ENCODE measurements around the gene DNM1L. TPM values are rescaled to one million over a fixed set of nuclear protein-coding genes. Genes with fewer than 3 reads are reported as not detected.

Gene DNM1L
- total and polyA plus RNA-seq, 10 of the 15 experiments (the other 5 are each of a cell fraction or from before 2014, with no cell fraction given), result 23.1 to 201 (median 63.9) TPM

- FAIRE-seq (no peak), DNase-seq (ENCODE audit: low read depth, low spot score) (no peak), ATAC-seq (no peak)
- intact Hi-C loops (cut with micrococcal nuclease; ENCODE audit: unreplicated experiment), result loop anchor here (2.0 to 10.0 kb wide), 2 partner anchors 389 to 1101 kb away; no protein-coding TSS in a partner anchor
- ChIA-PET CTCF (interaction anchor here (0.6 to 5.0 kb wide), 22 partner anchors 9 to 1370 kb away, joined by 3 to 110 read pairs (median 10); partner anchors contain the start of gene ALG10), POLR2A (interaction anchor here (0.7 kb wide), 1 partner anchor 73 kb away, joined by 3 read pairs; no protein-coding TSS in a partner anchor), RAD21 (ENCODE audit: unreplicated experiment) (interaction anchor here (0.9 to 4.8 kb wide), 20 partner anchors 9 to 1267 kb away, joined by 3 to 82 read pairs (median 10); partner anchors contain the start of gene ALG10), SMC1A (ENCODE audit: uncharacterized antibody, unreplicated experiment) (interaction anchor here (0.6 to 4.9 kb wide), 15 partner anchors 19 to 1267 kb away, joined by 3 to 67 read pairs (median 11); partner anchors contain the start of gene ALG10)
- Histone ChIP-seq H3K9ac (ENCODE audit: control insufficient read depth, insufficient read depth, low read length) (peak overlapping the region; percentile 93), H3K4me3 (peak overlapping the region; percentile 77), H3K27me3 (replicated peaks in 1 of 2; ENCODE audit: control insufficient read depth in 2 of 2, insufficient read depth in 2 of 2, low read length in 1 of 2) (no peaks in the 10 kb centered on the region), H3K36me3 (ENCODE audit: control insufficient read depth in 2 of 2, insufficient read depth in 2 of 2, low read length in 1 of 2) (peaks cover 0 to 4% of the 10 kb centered on the region in 2 experiments; a peak in 3 of 4 replicates), H3K4me2 (ENCODE audit: control insufficient read depth, insufficient read depth) (peak overlapping the region; percentile 92), H4K20me1 (ENCODE audit: control insufficient read depth, insufficient read depth) (no peaks in the 10 kb centered on the region), H3K9me3 (replicated peaks; ENCODE audit: control insufficient read depth, insufficient read depth, low read length) (no peaks in the 10 kb centered on the region), H3K79me2 (ENCODE audit: control insufficient read depth, insufficient read depth, low read length) (peaks cover 22% of the 10 kb centered on the region), H3K27ac (ENCODE audit: control insufficient read depth, insufficient read depth) (peak overlapping the region; percentile 89), H2AFZ (ENCODE audit: control insufficient read depth, low read depth, low read length) (no peak overlapping the region), H3K4me1 (ENCODE audit: control insufficient read depth, insufficient read depth, low read length) (no peaks in the 10 kb centered on the region)
- no TSS peak for BruUV-seq (replicated peaks)
- in situ Hi-C loops (cut with MboI), result loop anchor here (5.0 to 25.0 kb wide), 4 partner anchors 297 to 1608 kb away; no protein-coding TSS in a partner anchor
- TF ChIP-seq EED (IDR thresholded peaks at IDR 0.05; ENCODE audit: low read depth), result 0 out of 2 replicates have a peak, but pooled peaks have one; percentile 12
- TF ChIP-seq, protein P1, sequence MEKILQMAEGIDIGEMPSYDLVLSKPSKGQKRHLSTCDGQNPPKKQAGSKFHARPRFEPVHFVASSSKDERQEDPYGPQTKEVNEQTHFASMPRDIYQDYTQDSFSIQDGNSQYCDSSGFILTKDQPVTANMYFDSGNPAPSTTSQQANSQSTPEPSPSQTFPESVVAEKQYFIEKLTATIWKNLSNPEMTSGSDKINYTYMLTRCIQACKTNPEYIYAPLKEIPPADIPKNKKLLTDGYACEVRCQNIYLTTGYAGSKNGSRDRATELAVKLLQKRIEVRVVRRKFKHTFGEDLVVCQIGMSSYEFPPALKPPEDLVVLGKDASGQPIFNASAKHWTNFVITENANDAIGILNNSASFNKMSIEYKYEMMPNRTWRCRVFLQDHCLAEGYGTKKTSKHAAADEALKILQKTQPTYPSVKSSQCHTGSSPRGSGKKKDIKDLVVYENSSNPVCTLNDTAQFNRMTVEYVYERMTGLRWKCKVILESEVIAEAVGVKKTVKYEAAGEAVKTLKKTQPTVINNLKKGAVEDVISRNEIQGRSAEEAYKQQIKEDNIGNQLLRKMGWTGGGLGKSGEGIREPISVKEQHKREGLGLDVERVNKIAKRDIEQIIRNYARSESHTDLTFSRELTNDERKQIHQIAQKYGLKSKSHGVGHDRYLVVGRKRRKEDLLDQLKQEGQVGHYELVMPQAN (conservative IDR thresholded peaks at IDR 0.05), result no peak
- TF ChIP-seq CHD2 (IDR thresholded peaks at IDR 0.05; ENCODE audit: borderline replicate concordance, low read depth, low read length), result no peak
- TF ChIP-seq SPI1 (IDR thresholded peaks at IDR 0.05; ENCODE audit: borderline replicate concordance, insufficient read depth, low read depth, low read length), result peak; percentile 43; the same call in 1 of the 2 replicates
- 5% methylated on average over 2 of the region's 2 CpGs for WGBS (ENCODE audit: insufficient coverage, insufficient replicate concordance, low lambda C conversion rate, missing lambda C conversion rate)
These were observed 75.0 kb downstream of the DNM1L start for GRCh38 chr12:32754111-32754510.

Data from GM12878 (cell line).